Stimulated activated CD8-positive, alpha-beta memory T cell treated with anti-CD3 and anti-CD28 coated beads, Interleukin-12 subunit alpha, Interleukin-12 subunit beta, amount 100 ng/mL, for 24 hours (primary cell): ENCODE results near the gene SERF1B.
"Not testable (repeated sequence)": the region's sequence is repeated elsewhere in the genome, so short reads cannot be mapped to it uniquely, and the experiment has no call there.

Experiments used
- DNase-seq: peaks from one replicate; pipeline ENCODE4 v3.0.0-alpha.2; 2020; ENCODE audit errors: extremely low read depth

Gene SERF1B

GRCh38 chr5:70025106-70025844 is at the start of gene SERF1B:
Gene SERF1B, plus strand, starts transcription at chr5:70025251. Its CDS starts 201 bp downstream, at chr5:70025452.
- DNase-seq = not testable (repeated sequence)

DNA sequence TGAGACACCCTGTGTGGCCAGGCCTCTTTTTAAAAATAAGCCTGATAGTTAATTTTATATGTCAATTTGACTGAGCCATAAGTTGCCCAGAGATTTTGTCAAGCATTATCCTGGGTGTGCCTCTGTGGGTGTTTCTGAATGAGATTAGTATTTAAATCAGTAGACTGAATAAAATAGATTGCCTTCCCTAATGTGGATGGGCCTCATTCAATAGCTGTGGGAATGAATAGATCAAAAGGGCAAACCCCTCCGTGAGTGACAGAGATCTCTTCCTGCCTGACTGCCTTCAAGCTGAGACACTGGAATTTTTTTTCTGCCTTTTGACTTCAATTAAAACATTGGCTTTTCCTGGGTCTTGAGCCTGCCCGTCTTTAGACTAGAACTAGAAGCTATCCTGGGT is 33.3 kb upstream of the SERF1B start:
- DNase-seq = not testable (repeated sequence)

- DNase-seq = not testable (repeated sequence)
Measured at GRCh38 chr5:69995535-69995934, 29.5 kb upstream of the SERF1B start.

- DNase-seq = not testable (repeated sequence)
Measured at GRCh38 chr5:70020660-70021059, 4.4 kb upstream of the SERF1B start.

DNA sequence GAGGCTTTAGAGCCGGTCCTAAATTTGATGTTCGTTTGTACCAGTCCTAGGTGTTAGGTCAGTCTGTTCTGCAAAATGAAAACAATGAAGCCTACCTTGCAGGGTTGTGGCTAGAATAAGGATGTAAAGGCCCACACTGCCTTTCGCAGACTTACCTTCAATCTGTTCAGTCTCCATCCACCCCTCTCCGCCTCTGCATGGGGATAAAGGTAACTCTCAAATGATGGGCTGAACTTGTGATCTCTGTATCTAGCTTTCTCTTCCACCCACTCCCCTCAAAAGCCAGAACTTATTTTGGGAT is 744 bp downstream of the SERF1B start:
- DNase-seq = not testable (repeated sequence)

- DNase-seq = not testable (repeated sequence)
Measured at GRCh38 chr5:70031204-70031603, 6.2 kb downstream of the SERF1B start.

DNA sequence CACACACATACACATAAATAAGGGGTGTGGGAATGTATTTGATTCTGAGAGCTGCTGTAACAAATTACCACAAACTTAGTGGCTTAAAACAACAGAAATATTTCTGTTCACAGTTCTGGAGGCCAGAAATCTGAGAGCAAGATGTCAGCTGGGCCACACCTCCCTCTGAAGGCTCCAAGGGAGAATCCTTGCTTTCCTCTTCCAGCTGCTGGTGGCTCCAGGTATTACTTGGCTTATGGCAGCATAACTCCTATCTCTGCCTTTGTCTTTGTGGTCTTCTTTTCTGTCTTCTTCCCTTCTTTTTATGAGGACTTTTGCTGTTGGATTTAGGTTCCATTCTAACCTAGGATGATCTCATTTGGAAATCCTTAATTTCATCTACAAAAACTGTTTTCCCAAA is 16.4 kb downstream of the SERF1B start:
- DNase-seq = not testable (repeated sequence)

DNA sequence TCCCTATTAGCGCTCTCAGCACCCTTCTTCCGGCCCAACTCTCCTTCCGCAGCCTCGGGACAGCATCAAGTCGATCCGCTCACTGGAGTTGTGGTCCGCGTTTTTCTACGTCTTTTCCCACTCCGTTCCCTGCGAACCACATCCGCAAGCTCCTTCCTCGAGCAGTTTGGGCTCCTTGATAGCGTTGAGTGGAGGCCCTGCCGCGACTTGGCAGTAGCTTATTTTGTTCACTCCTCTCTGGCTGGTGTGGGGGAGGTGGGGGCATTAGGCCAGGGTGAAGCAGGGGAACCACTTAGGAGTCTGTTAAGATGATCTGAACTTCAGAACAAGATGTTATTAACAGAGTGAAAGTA is 24.7 kb downstream of the SERF1B start:
- not testable (repeated sequence) for DNase-seq

DNA sequence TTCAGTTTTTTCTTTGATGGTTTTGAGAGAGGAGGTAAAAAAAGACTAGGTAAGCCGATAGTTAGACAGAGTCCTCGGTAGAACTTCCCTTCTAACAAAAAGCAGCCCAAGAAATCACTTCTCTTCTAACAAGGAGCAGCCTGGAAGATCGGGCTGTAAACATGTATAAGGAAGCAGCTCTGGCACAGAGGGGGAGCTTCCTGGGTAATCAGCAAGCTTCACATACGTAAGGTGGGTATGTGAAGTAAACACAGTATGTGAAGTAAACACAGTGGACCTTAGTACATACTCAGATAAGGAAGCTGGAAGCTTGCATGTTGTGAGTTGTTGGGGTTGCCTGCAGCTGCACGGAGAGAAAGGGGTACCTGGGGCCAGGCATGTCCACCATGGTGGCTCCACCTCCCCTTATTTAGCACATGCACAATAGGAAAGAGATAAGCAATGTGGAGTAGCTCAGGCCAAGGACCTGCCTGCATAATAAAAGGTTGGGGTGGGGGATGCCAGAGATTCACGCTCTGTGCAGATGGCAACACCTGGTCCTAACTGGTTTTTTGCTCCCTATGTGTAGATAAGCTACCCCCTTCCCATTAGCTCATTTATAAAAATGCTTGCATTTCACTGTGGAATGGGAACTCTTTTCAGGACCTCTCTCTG is 31.4 kb downstream of the SERF1B start:
- DNase-seq = not testable (repeated sequence)

GRCh38 chr5:70057140-70057539 is 32.1 kb downstream of the SERF1B start:
- DNase-seq = not testable (repeated sequence)

- DNase-seq = not testable (repeated sequence)
Measured at GRCh38 chr5:70077632-70078031, 52.6 kb downstream of the SERF1B start.

DNA sequence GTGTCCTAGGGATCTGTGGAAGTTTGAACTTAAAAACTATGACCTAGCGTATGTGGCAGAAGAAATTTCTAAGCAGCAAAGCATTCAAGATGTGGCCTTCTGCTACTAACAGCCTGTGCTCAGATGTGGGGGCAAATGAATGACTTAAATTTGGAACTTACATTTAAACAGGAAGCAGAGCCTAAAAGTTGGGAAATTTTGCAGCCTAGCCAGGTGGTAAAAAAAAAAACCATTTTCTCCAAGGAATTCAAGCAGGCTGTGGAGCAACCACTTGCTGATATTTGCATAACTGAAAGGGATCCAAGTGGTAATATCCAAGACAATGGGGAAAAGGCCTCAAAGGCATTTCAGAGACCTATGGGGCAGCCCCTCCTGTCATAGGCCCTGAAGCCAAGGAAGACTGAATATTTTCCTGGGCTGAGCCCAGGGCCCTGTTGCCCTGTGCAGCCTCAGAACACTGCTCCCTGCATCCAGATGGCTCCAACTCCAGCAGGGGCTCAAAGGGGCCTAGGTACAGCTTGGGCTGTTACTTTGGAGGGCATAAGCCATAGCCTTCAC is 63.9 kb downstream of the SERF1B start:
- DNase-seq = not testable (repeated sequence)

- not testable (repeated sequence) for DNase-seq
Measured at GRCh38 chr5:70091776-70092175, 66.7 kb downstream of the SERF1B start.
